Caco-2 (cell line): ENCODE results near the gene H2BK1. TPM values are rescaled to one million over a fixed set of nuclear protein-coding genes. Genes with fewer than 3 reads are reported as not detected.

Experiments
- BruUV-seq: library from RNA; stranded (reverse); fragments of 400-500 nt; replicated peaks from 2 replicates; lab custom pipeline; 2021; lab: Mats Ljungman, UMichigan
- CTCF ChIA-PET: fragments of 300-600 bp; sonication (Branson Sonifier 250); formaldehyde crosslinking; loops from one replicate; lab custom pipeline; 2022; ENCODE audit warnings: antibody characterized with exemption; lab: Charles Lee
- POLR2A ChIA-PET: fragments of 300-600 bp; sonication (Branson Sonifier 250); formaldehyde crosslinking; loops from one replicate; lab custom pipeline; 2022; ENCODE audit warnings: antibody characterized with exemption; lab: Charles Lee
- DNase-seq, 2 experiments: peaks; one replicate each; pipeline versions ENCODE4 v3.0.0 to v3.0.0-alpha.2; 2020 to 2022
- H3K27me3 ChIP-seq: replicated peaks from 2 replicates; pipeline ENCODE4 v1.6.0; 2011; ENCODE audit warnings: low read length; ENCODE audit not compliant: control insufficient read depth, insufficient read depth
- H3K36me3 ChIP-seq: 2 replicates; pipeline ENCODE4 v1.5.1; 2011; ENCODE audit warnings: low read length; ENCODE audit not compliant: control insufficient read depth, insufficient read depth
- H3K4me1 ChIP-seq: fragments of 250-450 bp; sonication (Bioruptor Pico); 2 replicates; pipeline ENCODE4 v1.5.1; 2020; ENCODE audit warnings: mild to moderate bottlenecking
- H3K4me3 ChIP-seq: 2 replicates; pipeline ENCODE4 v1.5.1; 2011; ENCODE audit warnings: low read depth, mild to moderate bottlenecking, control low read depth, low read length
- H3K9me3 ChIP-seq: fragments of 250-450 bp; sonication (Bioruptor Pico); 2 replicates; pipeline ENCODE4 v1.5.1; 2020; ENCODE audit warnings: mild to moderate bottlenecking, moderate library complexity
- H3K27ac Mint-ChIP-seq: one replicate; pipeline ENCODE4 v1.8.0; 2022; ENCODE audit warnings: mixed read lengths; ENCODE audit not compliant: unreplicated experiment
- H3K27me3 Mint-ChIP-seq: one replicate; pipeline ENCODE4 v1.8.0; 2022; ENCODE audit warnings: mixed read lengths; ENCODE audit not compliant: insufficient read depth, unreplicated experiment
- H3K36me3 Mint-ChIP-seq: one replicate; pipeline ENCODE4 v1.8.0; 2022; ENCODE audit warnings: mild to moderate bottlenecking, mixed read lengths; ENCODE audit not compliant: insufficient read depth, unreplicated experiment
- H3K4me1 Mint-ChIP-seq: one replicate; pipeline ENCODE4 v1.8.0; 2022; ENCODE audit warnings: low read depth, mixed read lengths; ENCODE audit not compliant: unreplicated experiment
- H3K4me3 Mint-ChIP-seq: one replicate; pipeline ENCODE4 v1.8.0; 2022; ENCODE audit warnings: mild to moderate bottlenecking, moderate library complexity, mixed read lengths; ENCODE audit not compliant: unreplicated experiment
- H3K9me3 Mint-ChIP-seq: one replicate; pipeline ENCODE4 v1.8.0; 2022; ENCODE audit warnings: mixed read lengths; ENCODE audit not compliant: unreplicated experiment
- CTCF ChIP-seq, 2 experiments: fragments of 200-600 bp in 1 of 2; IDR thresholded peaks; 1 replicate in 1 of 2; 2 replicates in 1 of 2; pipeline versions ENCODE4 v1.5.1 to v1.8.0; 2011 to 2022; ENCODE audit warnings: antibody characterized with exemption in 1 of 2, control low read depth in 1 of 2, inconsistent platforms in 1 of 2, low read depth in 1 of 2, low read length in 1 of 2, mild to moderate bottlenecking in 1 of 2, moderate library complexity in 1 of 2; ENCODE audit not compliant: insufficient read depth in 1 of 2, severe bottlenecking in 1 of 2, unreplicated experiment in 1 of 2
- intact Hi-C: fragments of 100-400 bp; cut with micrococcal nuclease; formaldehyde crosslinking; loops from one replicate; pipeline ENCODE4 v1.10.0; 2022; ENCODE audit not compliant: unreplicated experiment
- total RNA-seq: library from RNA; stranded (reverse); gene quantifications from 2 replicates; pipeline ENCODE4 v1.2.3, GENCODE V29; 2022

The H2BK1 gene
- total RNA-seq, 1 experiment from 2014 or later = not detected

GRCh38 chr7:151218170-151218569 lies 7.9 kb upstream of the H2BK1 start:
- Histone ChIP-seq H3K36me3 (no peaks in the 10 kb centered on the region; the same call in 1 of the 2 replicates), H3K4me3 (no peak overlapping the region), H3K4me1 (no peaks in the 10 kb centered on the region), H3K27me3 (no peaks in the 10 kb centered on the region), H3K9me3 (no peaks in the 10 kb centered on the region)
- no peaks in the 10 kb centered on the region for H3K9me3 Mint-ChIP-seq
- intact Hi-C loops = no loop called here
- ChIA-PET CTCF (no interaction called here), POLR2A (no interaction called here)
- peaks cover 71% of the 10 kb centered on the region for H3K36me3 Mint-ChIP-seq
- BruUV-seq = no TSS peak
- DNase-seq = no peak
- no peaks in the 10 kb centered on the region for H3K27me3 Mint-ChIP-seq
- H3K4me3 Mint-ChIP-seq = no peak overlapping the region
- no peak overlapping the region for H3K27ac Mint-ChIP-seq
- H3K4me1 Mint-ChIP-seq = no peaks in the 10 kb centered on the region
- no peak for TF ChIP-seq CTCF (IDR thresholded peaks at IDR 0.05; ENCODE audit: insufficient read depth in 1 of 2, low read depth in 1 of 2, low read length in 1 of 2, severe bottlenecking in 1 of 2, unreplicated experiment in 1 of 2)

GRCh38 chr7:151215396-151215795 lies 5.1 kb upstream of the H2BK1 start:
- Histone ChIP-seq H3K27me3 (no peaks in the 10 kb centered on the region), H3K36me3 (no peaks in the 10 kb centered on the region), H3K4me3 (no peak overlapping the region), H3K9me3 (no peaks in the 10 kb centered on the region), H3K4me1 (no peaks in the 10 kb centered on the region)
- ChIA-PET CTCF (no interaction called here), POLR2A (no interaction called here)
- Mint-ChIP-seq H3K36me3 (peaks cover 73% of the 10 kb centered on the region), H3K4me3 (no peak overlapping the region), H3K27me3 (no peaks in the 10 kb centered on the region), H3K27ac (no peak overlapping the region), H3K9me3 (no peaks in the 10 kb centered on the region), H3K4me1 (peaks cover 6% of the 10 kb centered on the region)
- BruUV-seq = no TSS peak
- TF ChIP-seq CTCF (IDR thresholded peaks at IDR 0.05; ENCODE audit: insufficient read depth in 1 of 2, low read depth in 1 of 2, low read length in 1 of 2, severe bottlenecking in 1 of 2, unreplicated experiment in 1 of 2) = no peak
- intact Hi-C loops = no loop called here
- DNase-seq = no peak

GRCh38 chr7:151213826-151214225 lies 3.5 kb upstream of the H2BK1 start:
- ChIA-PET CTCF (no interaction called here), POLR2A (no interaction called here)
- Mint-ChIP-seq H3K27ac (no peak overlapping the region), H3K9me3 (no peaks in the 10 kb centered on the region), H3K4me3 (no peak overlapping the region), H3K36me3 (peaks cover 67% of the 10 kb centered on the region), H3K4me1 (peaks cover 8% of the 10 kb centered on the region), H3K27me3 (peaks cover 3% of the 10 kb centered on the region)
- intact Hi-C loops = no loop called here
- no peak overlapping the region for H3K4me3 ChIP-seq
- no peak for TF ChIP-seq CTCF (IDR thresholded peaks at IDR 0.05; ENCODE audit: insufficient read depth in 1 of 2, low read depth in 1 of 2, low read length in 1 of 2, severe bottlenecking in 1 of 2, unreplicated experiment in 1 of 2)
- BruUV-seq = no TSS peak
- no peak for DNase-seq
- H3K36me3 ChIP-seq = no peaks in the 10 kb centered on the region
- no peaks in the 10 kb centered on the region for H3K27me3 ChIP-seq
- H3K4me1 ChIP-seq = no peaks in the 10 kb centered on the region
- H3K9me3 ChIP-seq = no peaks in the 10 kb centered on the region
